PC-3 (cell line): ENCODE measurements around the gene PUS10.

ENCODE experiments used
- CTCF ChIP-seq: fragments of 300-600 bp; sonication (generic); conservative IDR thresholded peaks from 2 replicates; pipeline ENCODE4 v1.5.1; 2017; ENCODE audit warnings: antibody characterized with exemption, low read depth, mild to moderate bottlenecking, low read length
- EZH2 ChIP-seq: fragments of 300-600 bp; sonication (generic); IDR thresholded peaks from one replicate; pipeline ENCODE4 v1.6.1; 2017; ENCODE audit warnings: antibody characterized with exemption, mild to moderate bottlenecking, low read length; ENCODE audit not compliant: unreplicated experiment
- EZH2phosphoT487 ChIP-seq: fragments of 300-600 bp; sonication (generic); IDR thresholded peaks from 2 replicates; pipeline ENCODE4 v1.6.1; 2018; ENCODE audit warnings: mild to moderate bottlenecking, antibody characterized with exemption, low read length, borderline replicate concordance

GRCh38 chr2:60947056-60947455 lies 71.0 kb downstream of the PUS10 start:
- TF ChIP-seq EZH2 (no peak), CTCF (no peak), EZH2phosphoT487 (no peak)
